K562 (cell line): Measurements from ENCODE around the gene IDUA. TPM values are rescaled to one million over a fixed set of nuclear protein-coding genes. Genes with fewer than 3 reads are reported as not detected.
A peak's percentile ranks its signal among the peaks of the same experiment; 100 is the strongest.

Experiments
- ELF2 ChIP-seq: fragments of 250-450 bp; sonication (Bioruptor Pico); IDR thresholded peaks from 2 replicates; pipeline ENCODE4 v1.5.0; 2021; ENCODE audit warnings: mild to moderate bottlenecking
- GATAD2B ChIP-seq: fragments of 450-650 bp; IDR thresholded peaks from 2 replicates; pipeline ENCODE4 v1.6.1; 2017; ENCODE audit warnings: mild to moderate bottlenecking, borderline replicate concordance
- HMG20A ChIP-seq: fragments of 450-650 bp; formaldehyde crosslinking; conservative IDR thresholded peaks from 2 replicates; pipeline ENCODE4 v1.4.0; 2020; ENCODE audit warnings: mild to moderate bottlenecking, mixed read lengths
- MTA3 ChIP-seq: fragments of 450-650 bp; formaldehyde crosslinking; IDR thresholded peaks from 2 replicates; pipeline ENCODE4 v1.6.1; 2017; ENCODE audit warnings: mild to moderate bottlenecking, borderline replicate concordance
- NR2F6 ChIP-seq: fragments of 450-650 bp; formaldehyde crosslinking; IDR thresholded peaks from 2 replicates; pipeline ENCODE4 v1.4.0; 2020; ENCODE audit warnings: mild to moderate bottlenecking
- PHF21A ChIP-seq: fragments of 450-650 bp; IDR thresholded peaks from 2 replicates; pipeline ENCODE4 v1.6.1; 2017; ENCODE audit warnings: low read depth, borderline replicate concordance
- POLR2A ChIP-seq: fragments of 450-650 bp; conservative IDR thresholded peaks from 2 replicates; pipeline ENCODE4 v1.6.1; 2016
- POLR2B ChIP-seq: fragments of 450-650 bp; IDR thresholded peaks from 2 replicates; pipeline ENCODE4 v1.6.1; 2018; ENCODE audit warnings: low read depth; ENCODE audit not compliant: partially characterized antibody
- RBFOX2 ChIP-seq: fragments of 200-400 bp; formaldehyde crosslinking; IDR thresholded peaks from 2 replicates; pipeline ENCODE4 v1.6.1; 2017; ENCODE audit warnings: low read depth, mild to moderate bottlenecking, low read length, moderate library complexity
- SIRT6 ChIP-seq: IDR thresholded peaks from one replicate; pipeline ENCODE4 v1.6.1; 2012; ENCODE audit warnings: low read depth, mild to moderate bottlenecking, control low read depth, inconsistent platforms, low read length, moderate library complexity
- YBX1 ChIP-seq: fragments of 450-650 bp; IDR thresholded peaks from 2 replicates; pipeline ENCODE4 v1.7.1; 2016; ENCODE audit warnings: mild to moderate bottlenecking
- polyA plus RNA-seq, 8 experiments: library from polyadenylated mRNA; depleted of rRNA in 4 of 8; stranded (reverse) in 5 of 8; unstranded in 3 of 8; fragments of >200 nt; fragmentation: Nextera tagmentation in 2 of 8; fragmentation: Illumina TruSeq in 1 of 8; extraction: Ambion mirVana in 2 of 8; extraction: Trizol in 1 of 8; gene quantifications; 2 replicates each; pipeline versions ENCODE4 v1.2.1 to v1.2.3, GENCODE V29; 2011 to 2014; ENCODE audit warnings: inconsistent platforms in 1 of 8, missing spikeins in 1 of 8
- total RNA-seq, 7 experiments: library from RNA; depleted of rRNA in 6 of 7; stranded (reverse); fragments of >200 nt in 6 of 7; fragmentation: Illumina TruSeq in 2 of 7; extraction: Trizol in 2 of 7; gene quantifications; 2 replicates each; pipeline versions ENCODE4 v1.2.1 to v1.2.3, GENCODE V29; 2011 to 2021; ENCODE audit warnings: low replicate concordance in 1 of 7
- TF ChIP-seq, protein P1 (sequence below): sonication (generic); formaldehyde crosslinking; IDR thresholded peaks from 2 replicates; pipeline ENCODE4 v1.8.0; 2023; ENCODE audit warnings: missing genetic modification reagents, mild to moderate bottlenecking, borderline replicate concordance
- TF ChIP-seq, protein P2 (sequence below): sonication (generic); formaldehyde crosslinking; IDR thresholded peaks from 2 replicates; pipeline ENCODE4 v1.8.1; 2022; ENCODE audit warnings: missing genetic modification reagents
- TF ChIP-seq, protein P3 (sequence below): sonication (generic); formaldehyde crosslinking; IDR thresholded peaks from 2 replicates; pipeline ENCODE4 v1.8.0; 2022; ENCODE audit warnings: missing genetic modification reagents, mild to moderate bottlenecking, moderate library complexity, borderline replicate concordance
- TF ChIP-seq, protein P4 (sequence below), 3 experiments: IDR thresholded peaks in 2 of 3; conservative IDR thresholded peaks in 1 of 3; 2 replicates each; pipeline ENCODE4 v1.5.1; 2011 to 2012; ENCODE audit warnings: low read length in 3 of 3, mild to moderate bottlenecking in 3 of 3, control low read depth in 2 of 3, improper control_type of control experiment in 1 of 3, inconsistent platforms in 1 of 3, low read depth in 1 of 3, mixed read lengths in 1 of 3, moderate library complexity in 1 of 3; ENCODE audit not compliant: insufficient read depth in 2 of 3

The IDUA gene
- total and polyA plus RNA-seq, 9 of the 15 experiments (the other 6 are each of a cell fraction or from before 2014, with no cell fraction given) = 0.04 to 16.1 (median 1.2) TPM

DNA sequence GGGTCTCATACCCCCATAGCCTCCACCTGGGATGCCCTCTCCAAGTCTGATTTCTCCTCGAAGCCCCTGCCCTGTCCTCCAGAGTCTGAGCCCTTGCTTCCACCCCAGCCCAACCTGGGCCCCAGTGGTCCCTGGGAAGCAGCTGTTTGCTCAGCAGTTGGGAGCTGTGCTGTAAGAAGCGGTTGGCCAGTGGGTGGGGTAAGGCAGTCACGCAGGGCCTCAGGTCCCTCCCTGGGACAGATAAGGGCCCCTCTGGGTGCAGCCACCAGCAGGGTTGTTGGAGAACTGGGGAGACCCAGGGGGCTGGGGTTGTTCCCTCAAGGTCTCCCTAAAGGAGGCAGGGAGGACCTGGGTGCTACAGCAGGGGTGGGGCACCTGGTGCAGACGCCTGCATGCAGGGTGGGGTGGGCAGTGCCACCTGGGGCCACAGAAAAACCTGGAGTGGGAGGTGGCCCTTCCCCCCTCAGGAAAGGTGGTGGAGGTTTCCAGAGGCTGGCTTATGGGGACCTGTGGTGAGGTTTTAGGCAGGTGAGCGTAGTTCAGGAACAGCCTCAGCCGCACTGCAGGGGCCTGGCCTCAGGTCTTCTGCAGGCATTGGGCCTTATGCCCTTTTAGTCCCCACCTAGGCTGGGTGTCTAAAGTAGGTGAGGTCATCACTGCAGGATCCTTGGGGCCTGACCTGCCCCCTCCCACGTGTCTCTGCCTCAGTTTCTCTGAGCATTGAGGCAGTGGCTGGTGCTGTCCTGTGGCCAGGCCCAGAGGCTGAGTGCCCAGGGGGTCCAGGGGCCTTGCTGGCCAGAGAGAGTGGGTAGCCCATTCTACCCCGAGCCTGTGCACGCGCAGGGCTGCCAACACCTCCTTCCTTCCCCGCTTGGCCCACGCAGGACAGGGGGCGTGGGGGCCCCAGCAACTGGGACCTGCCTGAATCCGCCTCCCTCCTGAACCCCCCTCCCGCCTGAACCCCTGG is 9.5 kb downstream of the IDUA start (continued):
- TF ChIP-seq, protein P1, sequence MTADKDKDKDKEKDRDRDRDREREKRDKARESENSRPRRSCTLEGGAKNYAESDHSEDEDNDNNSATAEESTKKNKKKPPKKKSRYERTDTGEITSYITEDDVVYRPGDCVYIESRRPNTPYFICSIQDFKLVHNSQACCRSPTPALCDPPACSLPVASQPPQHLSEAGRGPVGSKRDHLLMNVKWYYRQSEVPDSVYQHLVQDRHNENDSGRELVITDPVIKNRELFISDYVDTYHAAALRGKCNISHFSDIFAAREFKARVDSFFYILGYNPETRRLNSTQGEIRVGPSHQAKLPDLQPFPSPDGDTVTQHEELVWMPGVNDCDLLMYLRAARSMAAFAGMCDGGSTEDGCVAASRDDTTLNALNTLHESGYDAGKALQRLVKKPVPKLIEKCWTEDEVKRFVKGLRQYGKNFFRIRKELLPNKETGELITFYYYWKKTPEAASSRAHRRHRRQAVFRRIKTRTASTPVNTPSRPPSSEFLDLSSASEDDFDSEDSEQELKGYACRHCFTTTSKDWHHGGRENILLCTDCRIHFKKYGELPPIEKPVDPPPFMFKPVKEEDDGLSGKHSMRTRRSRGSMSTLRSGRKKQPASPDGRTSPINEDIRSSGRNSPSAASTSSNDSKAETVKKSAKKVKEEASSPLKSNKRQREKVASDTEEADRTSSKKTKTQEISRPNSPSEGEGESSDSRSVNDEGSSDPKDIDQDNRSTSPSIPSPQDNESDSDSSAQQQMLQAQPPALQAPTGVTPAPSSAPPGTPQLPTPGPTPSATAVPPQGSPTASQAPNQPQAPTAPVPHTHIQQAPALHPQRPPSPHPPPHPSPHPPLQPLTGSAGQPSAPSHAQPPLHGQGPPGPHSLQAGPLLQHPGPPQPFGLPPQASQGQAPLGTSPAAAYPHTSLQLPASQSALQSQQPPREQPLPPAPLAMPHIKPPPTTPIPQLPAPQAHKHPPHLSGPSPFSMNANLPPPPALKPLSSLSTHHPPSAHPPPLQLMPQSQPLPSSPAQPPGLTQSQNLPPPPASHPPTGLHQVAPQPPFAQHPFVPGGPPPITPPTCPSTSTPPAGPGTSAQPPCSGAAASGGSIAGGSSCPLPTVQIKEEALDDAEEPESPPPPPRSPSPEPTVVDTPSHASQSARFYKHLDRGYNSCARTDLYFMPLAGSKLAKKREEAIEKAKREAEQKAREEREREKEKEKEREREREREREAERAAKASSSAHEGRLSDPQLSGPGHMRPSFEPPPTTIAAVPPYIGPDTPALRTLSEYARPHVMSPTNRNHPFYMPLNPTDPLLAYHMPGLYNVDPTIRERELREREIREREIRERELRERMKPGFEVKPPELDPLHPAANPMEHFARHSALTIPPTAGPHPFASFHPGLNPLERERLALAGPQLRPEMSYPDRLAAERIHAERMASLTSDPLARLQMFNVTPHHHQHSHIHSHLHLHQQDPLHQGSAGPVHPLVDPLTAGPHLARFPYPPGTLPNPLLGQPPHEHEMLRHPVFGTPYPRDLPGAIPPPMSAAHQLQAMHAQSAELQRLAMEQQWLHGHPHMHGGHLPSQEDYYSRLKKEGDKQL (CRISPR knock-in tag) = peak; percentile 89
- TF ChIP-seq RBFOX2 (peak; percentile 58), GATAD2B (peak; percentile 50; the same call in 1 of the 2 replicates), NR2F6 (CRISPR knock-in tag) (no peak), SIRT6 (no peak), POLR2A (peak; percentile 70), POLR2B (peak; percentile 38), MTA3 (peak; percentile 59; the same call in 1 of the 2 replicates), HMG20A (no peak), PHF21A (no peak), YBX1 (no peak), ELF2 (0 out of 2 replicates have a peak, but pooled peaks have one; percentile 65)
- TF ChIP-seq, protein P2, sequence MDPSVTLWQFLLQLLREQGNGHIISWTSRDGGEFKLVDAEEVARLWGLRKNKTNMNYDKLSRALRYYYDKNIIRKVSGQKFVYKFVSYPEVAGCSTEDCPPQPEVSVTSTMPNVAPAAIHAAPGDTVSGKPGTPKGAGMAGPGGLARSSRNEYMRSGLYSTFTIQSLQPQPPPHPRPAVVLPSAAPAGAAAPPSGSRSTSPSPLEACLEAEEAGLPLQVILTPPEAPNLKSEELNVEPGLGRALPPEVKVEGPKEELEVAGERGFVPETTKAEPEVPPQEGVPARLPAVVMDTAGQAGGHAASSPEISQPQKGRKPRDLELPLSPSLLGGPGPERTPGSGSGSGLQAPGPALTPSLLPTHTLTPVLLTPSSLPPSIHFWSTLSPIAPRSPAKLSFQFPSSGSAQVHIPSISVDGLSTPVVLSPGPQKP (CRISPR knock-in tag) = no peak
- TF ChIP-seq, protein P3, sequence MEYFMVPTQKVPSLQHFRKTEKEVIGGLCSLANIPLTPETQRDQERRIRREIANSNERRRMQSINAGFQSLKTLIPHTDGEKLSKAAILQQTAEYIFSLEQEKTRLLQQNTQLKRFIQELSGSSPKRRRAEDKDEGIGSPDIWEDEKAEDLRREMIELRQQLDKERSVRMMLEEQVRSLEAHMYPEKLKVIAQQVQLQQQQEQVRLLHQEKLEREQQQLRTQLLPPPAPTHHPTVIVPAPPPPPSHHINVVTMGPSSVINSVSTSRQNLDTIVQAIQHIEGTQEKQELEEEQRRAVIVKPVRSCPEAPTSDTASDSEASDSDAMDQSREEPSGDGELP (CRISPR knock-in tag) = peak; percentile 97
- TF ChIP-seq, protein P4, sequence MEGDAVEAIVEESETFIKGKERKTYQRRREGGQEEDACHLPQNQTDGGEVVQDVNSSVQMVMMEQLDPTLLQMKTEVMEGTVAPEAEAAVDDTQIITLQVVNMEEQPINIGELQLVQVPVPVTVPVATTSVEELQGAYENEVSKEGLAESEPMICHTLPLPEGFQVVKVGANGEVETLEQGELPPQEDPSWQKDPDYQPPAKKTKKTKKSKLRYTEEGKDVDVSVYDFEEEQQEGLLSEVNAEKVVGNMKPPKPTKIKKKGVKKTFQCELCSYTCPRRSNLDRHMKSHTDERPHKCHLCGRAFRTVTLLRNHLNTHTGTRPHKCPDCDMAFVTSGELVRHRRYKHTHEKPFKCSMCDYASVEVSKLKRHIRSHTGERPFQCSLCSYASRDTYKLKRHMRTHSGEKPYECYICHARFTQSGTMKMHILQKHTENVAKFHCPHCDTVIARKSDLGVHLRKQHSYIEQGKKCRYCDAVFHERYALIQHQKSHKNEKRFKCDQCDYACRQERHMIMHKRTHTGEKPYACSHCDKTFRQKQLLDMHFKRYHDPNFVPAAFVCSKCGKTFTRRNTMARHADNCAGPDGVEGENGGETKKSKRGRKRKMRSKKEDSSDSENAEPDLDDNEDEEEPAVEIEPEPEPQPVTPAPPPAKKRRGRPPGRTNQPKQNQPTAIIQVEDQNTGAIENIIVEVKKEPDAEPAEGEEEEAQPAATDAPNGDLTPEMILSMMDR (IDR thresholded peaks at IDR 0.05 in 2 of 3, conservative IDR thresholded peaks at IDR 0.05 in 1 of 3; ENCODE audit: insufficient read depth in 2 of 3, low read depth in 1 of 3, low read length in 3 of 3) = peak in 2 of 3 experiments; percentile 25 to 30; a peak in 3 of 6 replicates
